H1 (cell line): Measurements from ENCODE around the gene AHSP. TPM values are rescaled to one million over a fixed set of nuclear protein-coding genes. Genes with fewer than 3 reads are reported as not detected.

Experiments
- CTCF ChIA-PET: fragments of 300-600 bp; sonication (Branson Sonifier 250); formaldehyde crosslinking; loops from one replicate; lab custom pipeline; 2021; ENCODE audit not compliant: partially characterized antibody; lab: Charles Lee
- POLR2A ChIA-PET: fragments of 300-600 bp; sonication (Branson Sonifier 250); formaldehyde crosslinking; loops from one replicate; lab custom pipeline; 2021; ENCODE audit warnings: inconsistent platforms; ENCODE audit not compliant: partially characterized antibody; lab: Charles Lee
- DNase-seq, 2 experiments: peaks; one replicate each; pipeline versions ENCODE4 v3.0.0 to v3.0.0-alpha.2; 2010 to 2022; ENCODE audit warnings: low spot score in 2 of 2, low read depth in 1 of 2, mixed read lengths in 1 of 2
- FAIRE-seq: peaks from 2 replicates; lab custom pipeline; 2011; peaks lifted over from hg19 to GRCh38; lab: Jason Lieb, UNC
- H2AFZ ChIP-seq: 2 replicates; pipeline ENCODE4 v1.8.1; 2012; ENCODE audit warnings: low read length, inconsistent platforms
- H2AK5ac ChIP-seq: 2 replicates; pipeline ENCODE4 v1.6.1; 2013; ENCODE audit warnings: low read depth, low read length
- H2BK120ac ChIP-seq: replicated peaks from 2 replicates; pipeline ENCODE3; 2013; ENCODE audit warnings: low read depth, low read length, inconsistent platforms
- H2BK12ac ChIP-seq: 2 replicates; pipeline ENCODE4 v1.6.1; 2013; ENCODE audit warnings: low read depth, low read length
- H2BK15ac ChIP-seq: 2 replicates; pipeline ENCODE4 v1.6.1; 2013; ENCODE audit warnings: low read length
- H2BK20ac ChIP-seq: 2 replicates; pipeline ENCODE4 v1.6.1; 2013; ENCODE audit warnings: low read length
- H2BK5ac ChIP-seq: 2 replicates; pipeline ENCODE4 v1.6.1; 2013; ENCODE audit warnings: low read depth, low read length
- H3K14ac ChIP-seq: 2 replicates; pipeline ENCODE4 v1.6.1; 2013; ENCODE audit warnings: inconsistent platforms; ENCODE audit not compliant: insufficient read length
- H3K18ac ChIP-seq: 2 replicates; pipeline ENCODE4 v1.6.1; 2013; ENCODE audit warnings: low read length; ENCODE audit errors: extremely low read depth
- H3K23ac ChIP-seq: 2 replicates; pipeline ENCODE4 v1.6.1; 2013; ENCODE audit warnings: inconsistent platforms; ENCODE audit not compliant: insufficient read length
- H3K23me2 ChIP-seq: 2 replicates; pipeline ENCODE4 v1.6.1; 2013; ENCODE audit warnings: low read depth, low read length
- H3K27ac ChIP-seq: 2 replicates; pipeline ENCODE4 v1.6.1; 2011; ENCODE audit warnings: low read depth, low read length, inconsistent platforms
- H3K27me3 ChIP-seq, 4 experiments: replicated peaks in 1 of 4; 1 replicate in 1 of 4; 2 replicates in 3 of 4; pipeline versions ENCODE4 v1.6.1 to v1.8.1; 2011 to 2013; ENCODE audit warnings: low read length in 3 of 4, mild to moderate bottlenecking in 3 of 4, inconsistent platforms in 2 of 4, mixed read lengths in 2 of 4, moderate library complexity in 1 of 4; ENCODE audit not compliant: control insufficient read depth in 3 of 4, insufficient read depth in 3 of 4; ENCODE audit errors: extremely low read depth in 1 of 4
- H3K36me3 ChIP-seq, 4 experiments: 2 replicates each; pipeline versions ENCODE4 v1.6.1 to v1.8.1; 2011 to 2013; ENCODE audit warnings: mild to moderate bottlenecking in 4 of 4, low read length in 3 of 4, moderate library complexity in 2 of 4, control low read depth in 1 of 4, inconsistent platforms in 1 of 4; ENCODE audit not compliant: insufficient read depth in 4 of 4, control insufficient read depth in 2 of 4
- H3K4ac ChIP-seq: replicated peaks from 2 replicates; pipeline ENCODE3; 2013; ENCODE audit warnings: low read length, low read depth, mixed read lengths, inconsistent platforms; ENCODE audit not compliant: insufficient read length
- H3K4me1 ChIP-seq, 4 experiments: replicated peaks in 1 of 4; 1 replicate in 1 of 4; 2 replicates in 3 of 4; pipeline versions ENCODE4 v1.6.1 to v1.8.1; 2011 to 2013; ENCODE audit warnings: low read length in 3 of 4, inconsistent platforms in 2 of 4, mixed read lengths in 1 of 4; ENCODE audit not compliant: insufficient read depth in 4 of 4, control insufficient read depth in 3 of 4
- H3K4me2 ChIP-seq, 2 experiments: 2 replicates each; pipeline versions ENCODE4 v1.6.1 to v1.8.1; 2011 to 2013; ENCODE audit warnings: low read depth in 2 of 2, low read length in 2 of 2, control low read depth in 1 of 2, inconsistent platforms in 1 of 2, mild to moderate bottlenecking in 1 of 2; ENCODE audit not compliant: insufficient read depth in 1 of 2
- H3K4me3 ChIP-seq, 4 experiments: fragments of 200-600, 300-600 bp in 1 of 4; sonication (generic), shearing (Covaris generic), sonication (Bioruptor Twin) in 1 of 4; 2 replicates each; pipeline versions ENCODE4 v1.5.1 to v1.8.1; 2011 to 2016; ENCODE audit warnings: low read length in 4 of 4, low read depth in 3 of 4, control low read depth in 2 of 4, inconsistent platforms in 2 of 4, mild to moderate bottlenecking in 2 of 4, mixed read lengths in 1 of 4, moderate library complexity in 1 of 4; ENCODE audit not compliant: insufficient read depth in 2 of 4; ENCODE audit errors: extremely low read depth in 1 of 4
- H3K56ac ChIP-seq: replicated peaks from 2 replicates; pipeline ENCODE3; 2013; ENCODE audit warnings: low read depth, mild to moderate bottlenecking, mixed read lengths, low read length, inconsistent platforms; ENCODE audit not compliant: insufficient read length
- H3K79me1 ChIP-seq: 2 replicates; pipeline ENCODE4 v1.6.1; 2013; ENCODE audit warnings: low read depth, low read length, control low read depth
- H3K79me2 ChIP-seq, 2 experiments: 2 replicates each; pipeline versions ENCODE4 v1.6.1 to v1.8.1; 2012 to 2013; ENCODE audit warnings: low read length in 2 of 2, mild to moderate bottlenecking in 2 of 2, inconsistent platforms in 1 of 2; ENCODE audit not compliant: insufficient read depth in 2 of 2, control insufficient read depth in 1 of 2
- H3K9ac ChIP-seq, 4 experiments: replicated peaks in 1 of 4; 1 replicate in 1 of 4; 2 replicates in 3 of 4; pipeline versions ENCODE4 v1.6.1 to v1.8.1; 2011 to 2013; ENCODE audit warnings: low read depth in 3 of 4, low read length in 3 of 4, control low read depth in 2 of 4, mild to moderate bottlenecking in 2 of 4, moderate library complexity in 2 of 4, inconsistent platforms in 1 of 4; ENCODE audit errors: extremely low read depth in 1 of 4
- H3K9me3 ChIP-seq, 2 experiments: 2 replicates each; pipeline versions ENCODE4 v1.6.1 to v1.8.1; 2012 to 2013; ENCODE audit warnings: mild to moderate bottlenecking in 2 of 2, moderate library complexity in 2 of 2, control low read depth in 1 of 2, inconsistent platforms in 1 of 2, low read depth in 1 of 2, low read length in 1 of 2, mixed read lengths in 1 of 2; ENCODE audit not compliant: insufficient read depth in 2 of 2
- H4K20me1 ChIP-seq, 2 experiments: replicated peaks in 1 of 2; 2 replicates each; pipeline versions ENCODE3 to v1.8.1; 2011 to 2013; ENCODE audit warnings: inconsistent platforms in 2 of 2, low read length in 2 of 2, mild to moderate bottlenecking in 1 of 2; ENCODE audit not compliant: insufficient read depth in 2 of 2, control insufficient read depth in 1 of 2
- H4K5ac ChIP-seq: 2 replicates; pipeline ENCODE4 v1.6.1; 2013; ENCODE audit warnings: low read length, low read depth, mixed read lengths, inconsistent platforms; ENCODE audit not compliant: insufficient read length
- H4K8ac ChIP-seq: 2 replicates; pipeline ENCODE4 v1.8.0; 2013; ENCODE audit warnings: mild to moderate bottlenecking, moderate library complexity, low read length, inconsistent platforms; ENCODE audit not compliant: insufficient read depth; ENCODE audit errors: extremely low read depth
- H4K91ac ChIP-seq: replicated peaks from 2 replicates; pipeline ENCODE3; 2013; ENCODE audit warnings: low read length, mixed read lengths, inconsistent platforms; ENCODE audit not compliant: insufficient read length
- SIRT6 ChIP-seq: IDR thresholded peaks from one replicate; pipeline ENCODE4 v1.7.1; 2012; ENCODE audit warnings: low read length, inconsistent platforms
- WGBS, 2 experiments: shearing (Covaris generic) in 1 of 2; methylation state at CpG; one replicate each; pipeline versions ENCODE4 v1.1.6 to v1.1.7; 2013 to 2015; ENCODE audit warnings: low lambda C conversion rate in 2 of 2, mixed read lengths in 2 of 2, inconsistent platforms in 1 of 2, low coverage in 1 of 2, missing lambda C conversion rate in 1 of 2; ENCODE audit not compliant: insufficient replicate concordance in 2 of 2, insufficient coverage in 1 of 2, insufficient read length in 1 of 2; ENCODE audit errors: extremely low coverage in 1 of 2, missing lambda C conversion rate in 1 of 2; 5-methylcytosine and 5-hydroxymethylcytosine counted together
- polyA plus RNA-seq, 7 experiments: library from polyadenylated mRNA; depleted of rRNA in 3 of 7; stranded (reverse) in 5 of 7; unstranded in 2 of 7; fragments of >200 nt in 5 of 7; fragments of 200-250 nt in 2 of 7; gene quantifications; 1 replicate in 5 of 7; 2 replicates in 1 of 7; 4 replicates in 1 of 7; pipeline versions ENCODE4 v1.2.1 to v1.2.3, GENCODE V29; 2011 to 2013; ENCODE audit warnings: missing spikeins in 2 of 7, mixed read lengths in 2 of 7
- total RNA-seq: library from RNA; stranded (reverse); fragmentation: NEBNext Ultra II Directional; extraction: Animal tissue kit (Norgen Biotek cat#: 25700); gene quantifications from 2 replicates; pipeline ENCODE4 v1.2.1, GENCODE V29; 2021

The AHSP gene
- total and polyA plus RNA-seq, 2 of the 8 experiments (the other 6 are each of a cell fraction or from before 2014, with no cell fraction given), result 0.91 to 15.3 TPM

GRCh38 chr16:31521368-31521767 is 6.3 kb upstream of the AHSP start:
- ChIA-PET CTCF (no interaction called here), POLR2A (interaction anchor here (1.5 kb wide), 1 partner anchor 26 kb away, joined by 4 read pairs; no protein-coding TSS in a partner anchor)
- peaks cover 0 to 2% (median 0%) of the 10 kb centered on the region in 4 experiments; a peak in 1 of 7 replicates for H3K27me3 ChIP-seq
- H3K23me2 ChIP-seq, result no peaks in the 10 kb centered on the region
- H2BK120ac ChIP-seq, result no peak overlapping the region
- H3K4me1 ChIP-seq, result peaks cover 0 to 2% (median 0%) of the 10 kb centered on the region in 4 experiments; a peak in 2 of 7 replicates
- DNase-seq, result no peak
- no peak overlapping the region for H2BK5ac ChIP-seq
- H2BK12ac ChIP-seq, result no peak overlapping the region
- no peak overlapping the region for H2BK15ac ChIP-seq
- H2AFZ ChIP-seq, result no peak overlapping the region
- no peak overlapping the region for H2AK5ac ChIP-seq
- WGBS, 2 experiments, result 89% methylated on average over 3 of the region's 3 CpGs; no CpG with 5 or more reads in 1 of the 2 experiments
- no peak for TF ChIP-seq SIRT6
- TF ChIP-seq, all 59 proteins: peak for 0
- no peak overlapping the region for H3K56ac ChIP-seq
- no peak overlapping the region for H3K4me2 ChIP-seq
- H2BK20ac ChIP-seq, result no peak overlapping the region
- H3K14ac ChIP-seq, result no peak overlapping the region
- no peaks in the 10 kb centered on the region for H3K9me3 ChIP-seq
- no peak overlapping the region for H3K4me3 ChIP-seq
- no peak overlapping the region for H4K8ac ChIP-seq
- H3K9ac ChIP-seq, result no peak overlapping the region
- H3K79me2 ChIP-seq, result no peaks in the 10 kb centered on the region
- H3K36me3 ChIP-seq, result no peaks in the 10 kb centered on the region
- FAIRE-seq, result no peak
- no peak overlapping the region for H3K23ac ChIP-seq
- H3K79me1 ChIP-seq, result no peaks in the 10 kb centered on the region
- H3K27ac ChIP-seq, result no peak overlapping the region
- no peak overlapping the region for H3K18ac ChIP-seq
- H3K4ac ChIP-seq, result no peak overlapping the region
- no peak overlapping the region for H4K91ac ChIP-seq
- H4K5ac ChIP-seq, result no peak overlapping the region
- no peaks in the 10 kb centered on the region for H4K20me1 ChIP-seq
